Measurements from ENCODE around the gene IFI35.
"Not testable (repeated sequence)": the region's sequence is repeated elsewhere in the genome, so short reads cannot be mapped to it uniquely, and the experiment has no call there.

Gene IFI35

GRCh38 chr17:42997984-42998938 is 8.3 kb upstream of the IFI35 start, which contains the start of gene RPL27:
TSS of gene RPL27 (plus strand) at chr17:42998419. CDS start at chr17:42998751, 332 bp downstream.
- peak; percentile 97 for DNase-seq

GRCh38 chr17:42999003-42999525 is 7.5 kb upstream of the IFI35 start:
- DNase-seq, result no peak

- not testable (repeated sequence) for DNase-seq
Measured at GRCh38 chr17:43000894-43001293, 5.7 kb upstream of the IFI35 start.

- DNase-seq, result no peak
Measured at GRCh38 chr17:43003542-43004172, 2.9 kb upstream of the IFI35 start.

- no peak for DNase-seq
Measured at GRCh38 chr17:43010667-43011308, 4.2 kb downstream of the IFI35 start.

- no peak for DNase-seq
Measured at GRCh38 chr17:43011728-43012472, 5.3 kb downstream of the IFI35 start.

GRCh38 chr17:43013296-43013695 is 6.7 kb downstream of the IFI35 start:
- no peak for DNase-seq

GRCh38 chr17:43014020-43014648 is 7.5 kb downstream of the IFI35 start:
- no peak for DNase-seq

- no peak for DNase-seq
Measured at GRCh38 chr17:43014649-43015542, 8.3 kb downstream of the IFI35 start.

- DNase-seq, result no peak
Measured at GRCh38 chr17:43015579-43015978, 9.0 kb downstream of the IFI35 start.

GRCh38 chr17:43016216-43016615 is 9.6 kb downstream of the IFI35 start:
- DNase-seq, result no peak

GRCh38 chr17:43018008-43018853 is 11.6 kb downstream of the IFI35 start:
- DNase-seq, result no peak

GRCh38 chr17:43018932-43019331 is 12.3 kb downstream of the IFI35 start:
- DNase-seq, result no peak

- no peak for DNase-seq
Measured at GRCh38 chr17:43019418-43019817, 12.8 kb downstream of the IFI35 start.

GRCh38 chr17:43020030-43020621 is 13.5 kb downstream of the IFI35 start:
- no peak for DNase-seq

- no peak for DNase-seq
Measured at GRCh38 chr17:43020789-43021740, 14.5 kb downstream of the IFI35 start.

- DNase-seq, result peak; percentile 39
Measured at GRCh38 chr17:43021741-43022512, 15.3 kb downstream of the IFI35 start, which contains the start of gene VAT1. TSS of gene VAT1 (minus strand) at chr17:43022385. CDS start at chr17:43022322, 63 bp downstream.
